Endometrial microvascular endothelial cells (primary cell): Measurements from ENCODE around the gene SH3PXD2B. TPM values are rescaled to one million over a fixed set of nuclear protein-coding genes. Genes with fewer than 3 reads are reported as not detected.
"Not testable (repeated sequence)": the region's sequence is repeated elsewhere in the genome, so short reads cannot be mapped to it uniquely, and the experiment has no call there.

Experiments used
- in situ Hi-C: cut with HindIII; loops from 2 replicates; pipeline ENCODE4 v1.10.0; 2017; ENCODE audit warnings: low sequenced_read_pairs, low pct_unique_long_range_greater_than_20kb; ENCODE audit errors: inconsistent ontology term
- total RNA-seq: library from RNA; depleted of rRNA; stranded (reverse); fragments of >200 nt; gene quantifications from one replicate; pipeline ENCODE4 v1.2.3, GENCODE V29; 2015; ENCODE audit errors: inconsistent ontology term

Gene SH3PXD2B
- total RNA-seq, 1 donor from 2014 or later = 16.5 TPM

DNA sequence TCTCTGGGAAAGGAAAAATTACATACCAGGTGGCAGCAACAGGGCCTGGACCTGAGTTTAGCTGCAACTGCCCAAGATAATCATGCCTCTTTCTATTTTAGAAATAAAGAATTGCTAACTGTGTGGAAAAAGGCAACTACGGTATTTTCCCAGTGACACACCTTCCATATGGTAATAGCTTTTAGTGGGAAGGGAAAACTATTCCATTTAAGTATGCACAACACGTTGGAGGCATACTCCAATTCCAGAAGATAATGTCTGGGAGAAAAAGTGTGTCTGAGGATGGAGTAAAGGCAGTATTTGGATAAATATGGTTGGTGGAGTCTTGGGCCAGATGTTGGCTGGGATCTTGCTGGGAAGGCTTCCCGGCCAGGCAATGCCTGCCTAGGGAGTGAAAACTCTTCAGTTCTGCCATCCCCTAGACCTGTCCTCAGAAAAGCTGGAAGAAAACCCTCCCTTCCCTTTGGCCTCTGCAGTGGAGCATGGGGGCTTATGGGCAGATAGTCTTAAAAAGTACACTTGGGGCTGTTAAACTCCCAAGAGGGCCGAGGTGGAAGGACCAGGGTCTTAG, 40.6 kb downstream of the SH3PXD2B start:
- in situ Hi-C loops = no loop called here

DNA sequence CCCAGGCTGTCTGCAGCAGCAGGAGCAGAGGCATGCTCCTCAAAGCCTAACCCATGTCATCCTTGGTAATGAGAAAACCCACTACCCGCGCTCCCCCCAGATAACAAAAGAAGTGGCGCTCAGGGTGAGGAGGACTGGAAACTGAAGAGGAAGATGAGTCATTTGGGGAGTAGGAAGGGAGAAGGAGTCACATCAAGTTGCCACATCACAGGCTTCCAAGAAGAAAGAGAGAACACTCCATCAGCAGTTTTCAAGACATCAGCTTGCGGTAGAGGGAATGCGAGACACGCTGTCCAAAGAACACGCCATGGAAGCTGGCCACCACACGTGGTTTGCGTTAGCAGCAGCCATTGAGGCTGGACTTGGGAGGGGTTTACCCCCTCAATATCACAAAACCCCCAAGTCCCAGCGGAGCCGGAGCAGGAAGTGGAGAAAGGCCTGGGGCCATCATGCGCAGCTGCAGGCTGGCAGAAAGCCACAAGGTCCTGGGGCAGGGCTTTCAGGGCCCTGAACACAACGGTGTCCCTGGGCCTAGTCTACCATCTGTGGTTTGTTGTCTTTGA, 41.5 kb downstream of the SH3PXD2B start:
- in situ Hi-C loops = no loop called here

DNA sequence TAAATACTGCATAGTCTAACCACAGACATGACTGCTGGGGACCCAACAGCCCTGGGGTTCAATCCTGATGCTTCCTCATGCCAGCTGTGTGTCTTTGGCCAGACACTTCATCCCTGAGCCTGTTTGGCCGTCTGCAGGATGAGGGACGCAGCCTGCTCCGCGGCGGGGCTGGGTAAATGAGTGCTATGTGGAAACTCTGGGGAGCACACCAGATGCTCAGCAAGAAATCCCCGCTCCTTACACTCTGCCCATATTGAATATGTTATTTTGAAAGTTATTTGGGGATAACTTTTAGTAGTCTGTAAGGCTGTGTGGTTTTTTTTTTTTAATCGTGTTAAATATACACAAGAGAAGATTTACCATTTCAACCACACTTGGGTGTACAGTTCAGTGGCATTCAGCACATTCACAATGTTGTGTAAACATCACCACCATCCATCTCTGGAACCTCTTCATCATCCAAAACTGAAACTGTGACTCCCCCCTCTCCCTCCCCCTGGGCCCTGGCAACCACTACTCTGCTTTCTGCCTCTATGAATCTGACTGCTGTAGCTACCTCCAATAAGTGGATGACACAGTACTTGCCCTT, 42.7 kb downstream of the SH3PXD2B start:
- in situ Hi-C loops = no loop called here

DNA sequence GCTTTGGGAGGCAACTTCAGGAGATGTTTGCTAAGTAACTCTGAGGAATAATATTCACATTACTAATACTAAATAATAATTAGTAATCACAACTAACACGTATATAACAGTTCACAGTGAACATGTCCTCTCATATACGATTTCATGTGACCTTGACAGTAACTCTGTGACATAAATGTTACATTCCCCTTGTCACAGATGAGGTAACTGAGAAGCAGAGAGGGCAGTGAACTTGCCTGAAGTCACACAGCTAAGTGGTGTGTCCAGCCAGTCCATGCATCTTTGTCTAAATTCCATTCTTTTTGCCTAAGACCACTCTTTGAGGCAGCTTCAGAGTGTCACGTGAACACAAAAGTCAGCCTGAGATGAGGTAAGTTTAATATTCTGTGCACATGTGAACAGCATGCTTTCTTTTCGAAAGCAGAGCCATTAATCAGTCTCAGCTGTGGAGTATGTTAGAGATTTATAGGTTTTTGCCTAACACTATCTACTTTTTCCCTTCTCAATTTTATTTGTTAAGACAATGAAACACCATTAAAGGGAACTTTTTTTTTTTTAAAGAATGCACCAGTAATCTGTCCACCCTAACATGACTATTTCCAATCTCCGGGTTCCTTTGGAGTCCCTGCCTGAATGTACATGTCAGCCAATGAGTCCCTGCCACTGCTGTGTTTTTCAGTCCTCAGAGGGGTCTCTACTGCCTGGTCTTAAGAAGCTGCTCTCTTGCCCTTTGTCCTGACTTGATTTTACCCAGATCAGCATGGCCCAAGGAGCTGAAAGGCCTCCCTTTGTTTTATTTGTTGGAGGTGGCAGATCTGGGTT, 43.5 kb downstream of the SH3PXD2B start:
- in situ Hi-C loops = no loop called here

DNA sequence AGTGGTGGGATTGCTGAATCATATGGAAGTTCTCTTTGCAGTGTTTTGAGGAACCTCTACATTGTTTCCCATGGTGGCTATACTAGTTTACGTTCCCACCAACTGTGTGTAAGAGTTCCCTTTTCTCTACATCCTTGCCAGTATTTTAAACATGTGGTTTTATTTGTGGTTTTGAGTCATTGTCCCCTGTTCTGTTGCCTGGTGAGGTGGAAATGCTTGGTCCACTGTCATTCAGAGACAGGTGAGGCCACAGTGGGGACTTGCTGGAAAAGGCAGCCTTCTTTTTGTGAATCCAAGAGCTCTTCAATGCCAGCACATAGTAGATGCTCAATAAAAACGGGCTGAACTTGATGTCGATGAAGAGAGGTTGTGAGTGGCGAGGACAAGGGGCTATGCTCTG, 44.2 kb downstream of the SH3PXD2B start:
- in situ Hi-C loops = no loop called here

DNA sequence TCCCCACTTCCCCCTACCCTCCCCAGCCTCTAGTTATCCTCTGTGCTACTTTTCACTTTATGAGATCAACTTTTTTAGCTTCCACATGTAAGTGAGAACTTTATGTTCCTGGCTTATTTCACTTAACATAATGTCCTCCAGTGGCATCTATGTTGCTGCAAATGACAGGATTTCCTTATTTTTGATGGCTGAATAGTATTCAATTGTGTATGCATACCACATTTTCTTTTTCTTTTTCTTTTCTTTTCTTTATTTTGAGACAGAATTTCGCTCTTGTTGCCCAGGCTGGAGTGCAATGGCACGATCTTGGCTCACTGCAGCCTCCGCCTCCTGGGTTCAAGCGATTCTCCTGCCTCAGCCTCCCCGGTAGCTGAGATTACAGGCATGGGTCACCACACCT, 44.8 kb downstream of the SH3PXD2B start:
- in situ Hi-C loops = not testable (repeated sequence)

DNA sequence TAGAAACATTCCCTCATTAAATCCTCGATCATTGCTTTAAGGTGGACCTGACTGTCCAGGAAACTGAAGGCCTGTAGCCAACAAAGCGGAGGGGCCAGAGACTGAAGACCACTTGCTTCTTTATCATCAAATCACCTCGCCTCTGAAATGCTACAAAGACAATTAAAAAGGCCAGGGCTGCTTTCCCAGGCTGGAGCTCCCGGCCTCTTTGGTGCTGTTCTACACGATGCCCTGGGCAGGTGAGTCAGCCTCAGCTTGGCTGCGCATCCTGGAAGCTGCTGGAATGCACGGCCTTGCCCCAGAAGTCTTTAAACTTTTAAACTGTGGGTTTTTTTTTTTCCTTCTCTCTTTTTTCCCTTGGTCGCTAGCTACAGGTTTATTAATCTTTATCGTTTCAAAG, 46.5 kb downstream of the SH3PXD2B start:
- in situ Hi-C loops = no loop called here

DNA sequence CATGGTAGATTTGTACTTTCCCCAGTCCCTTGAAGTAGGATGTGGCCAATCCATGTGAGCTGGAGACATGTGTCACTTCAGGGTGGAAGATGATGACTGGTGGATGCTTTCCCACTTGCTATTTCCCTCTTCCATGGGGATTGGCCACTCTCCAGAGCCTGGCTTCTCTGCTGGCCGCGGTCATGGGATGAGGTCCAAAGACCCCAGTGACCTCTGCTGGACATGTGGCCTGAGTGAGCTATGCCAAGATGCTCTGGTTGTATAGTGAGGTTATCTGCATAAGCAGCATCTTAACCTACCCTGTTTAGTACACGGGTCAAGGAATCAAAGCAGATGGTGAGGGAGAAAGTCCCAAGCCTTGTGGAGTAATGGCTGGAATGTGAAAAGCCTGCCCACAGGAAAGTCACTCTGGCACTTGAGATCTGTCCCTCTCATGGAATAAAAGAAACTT, 47.1 kb downstream of the SH3PXD2B start:
- in situ Hi-C loops = no loop called here

DNA sequence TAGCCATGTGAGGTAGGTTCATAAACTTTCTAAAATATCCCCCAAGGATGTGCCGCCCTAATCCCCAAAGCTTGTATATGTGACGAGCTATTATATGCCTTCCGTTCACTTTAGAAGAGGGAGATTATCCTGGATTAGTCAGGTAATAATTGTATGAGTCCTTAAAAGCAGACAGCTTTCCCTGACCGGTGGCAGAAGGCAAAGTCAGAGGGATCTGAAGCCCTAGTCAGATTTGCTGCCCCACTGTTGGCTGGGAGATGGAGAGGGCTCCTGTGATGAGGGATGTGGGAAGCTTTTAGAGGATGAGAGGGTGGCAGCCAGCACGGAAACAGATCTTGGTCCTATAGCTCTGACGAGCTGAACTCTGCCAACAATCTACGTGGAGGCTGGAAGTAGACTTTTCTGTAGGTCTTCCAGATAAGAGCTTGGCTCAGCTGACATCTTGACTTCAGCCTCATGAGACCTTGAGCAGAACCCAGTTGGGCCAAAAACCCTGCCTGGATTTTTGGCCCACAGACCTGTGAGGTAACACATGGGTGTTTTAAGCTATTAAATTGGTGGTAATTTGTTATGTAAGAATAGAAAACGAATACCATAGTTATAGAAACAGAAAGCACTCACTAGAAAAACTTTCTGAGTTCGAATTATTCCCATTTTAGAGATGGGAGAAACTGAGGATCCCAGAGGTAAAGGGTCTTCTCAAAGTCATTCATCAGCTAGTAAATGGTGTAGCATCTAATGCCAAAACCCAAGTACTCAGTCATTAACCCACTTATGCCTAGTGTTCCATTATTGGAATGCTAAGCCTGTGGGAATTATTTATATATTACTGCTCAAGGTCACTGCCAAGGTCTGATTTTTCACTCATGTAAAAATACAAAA, 48.9 kb downstream of the SH3PXD2B start:
- in situ Hi-C loops = no loop called here

DNA sequence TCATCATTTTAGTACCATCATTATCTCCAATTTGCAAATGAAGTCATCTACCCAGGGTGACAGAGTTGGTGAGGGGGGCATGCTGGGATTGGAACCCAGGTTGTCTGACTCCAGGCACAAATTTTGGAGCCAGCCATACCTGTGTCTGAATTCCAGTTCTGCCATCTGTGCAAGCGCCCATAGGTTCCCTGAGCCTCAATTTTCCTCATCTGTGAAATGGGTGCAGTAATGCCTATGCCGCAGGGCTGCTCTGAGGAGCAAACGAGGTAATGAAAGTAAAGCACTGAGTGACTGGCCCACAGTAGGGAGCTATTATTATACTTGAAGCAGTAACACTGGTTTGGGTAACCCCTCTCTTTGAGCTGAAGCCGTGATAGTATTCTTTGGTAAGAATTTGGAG, 49.6 kb downstream of the SH3PXD2B start:
- in situ Hi-C loops = no loop called here

DNA sequence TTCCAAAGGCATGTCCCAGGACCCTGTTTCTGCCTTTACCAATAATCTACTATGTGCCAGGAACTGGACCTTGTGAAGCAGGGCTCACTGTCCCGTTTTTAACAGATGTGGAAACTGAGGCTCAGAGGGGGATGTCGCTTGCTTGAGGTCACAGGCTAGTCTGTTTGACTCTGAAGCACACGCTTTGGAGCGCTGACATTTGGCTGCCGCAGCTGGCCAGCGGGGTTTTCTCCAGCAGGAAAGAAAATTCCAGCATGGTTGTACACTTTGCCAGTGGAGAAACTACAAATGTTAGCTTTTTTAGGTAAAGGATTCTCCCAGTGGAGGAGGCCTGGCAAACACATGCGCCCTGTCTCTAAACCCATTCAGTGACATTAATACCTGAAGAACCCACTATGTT, 50.5 kb downstream of the SH3PXD2B start:
- in situ Hi-C loops = no loop called here

DNA sequence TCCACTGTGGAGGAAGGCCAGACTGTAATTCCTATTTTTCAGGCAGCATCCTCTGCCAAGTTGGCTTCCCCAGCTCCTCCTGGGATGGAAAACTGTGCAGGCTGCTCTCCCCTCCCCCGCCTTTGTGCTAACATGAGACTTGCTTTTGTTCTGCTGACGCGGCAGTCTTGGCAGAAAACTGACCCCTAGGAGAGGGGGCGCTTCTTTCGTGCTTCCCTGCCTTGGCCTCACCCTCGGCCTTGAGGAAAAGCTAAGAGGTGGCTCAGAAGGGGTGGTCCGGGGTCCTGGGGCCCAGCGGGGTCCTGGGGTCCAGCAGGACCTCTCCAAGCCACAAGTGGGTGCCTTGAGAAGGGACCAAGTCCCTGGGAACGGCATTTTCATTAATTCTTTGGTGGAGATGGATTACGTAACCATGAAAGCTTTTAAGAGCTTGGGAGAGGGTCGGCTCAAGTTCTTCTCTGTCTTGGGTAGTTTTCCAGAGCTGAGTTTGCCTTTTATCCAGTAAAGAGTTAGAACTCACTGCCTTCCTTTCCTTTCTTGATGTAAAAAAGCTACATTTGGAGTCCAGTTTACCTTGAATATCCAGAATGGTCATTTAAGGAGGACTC, 51.0 kb downstream of the SH3PXD2B start:
- in situ Hi-C loops = no loop called here

DNA sequence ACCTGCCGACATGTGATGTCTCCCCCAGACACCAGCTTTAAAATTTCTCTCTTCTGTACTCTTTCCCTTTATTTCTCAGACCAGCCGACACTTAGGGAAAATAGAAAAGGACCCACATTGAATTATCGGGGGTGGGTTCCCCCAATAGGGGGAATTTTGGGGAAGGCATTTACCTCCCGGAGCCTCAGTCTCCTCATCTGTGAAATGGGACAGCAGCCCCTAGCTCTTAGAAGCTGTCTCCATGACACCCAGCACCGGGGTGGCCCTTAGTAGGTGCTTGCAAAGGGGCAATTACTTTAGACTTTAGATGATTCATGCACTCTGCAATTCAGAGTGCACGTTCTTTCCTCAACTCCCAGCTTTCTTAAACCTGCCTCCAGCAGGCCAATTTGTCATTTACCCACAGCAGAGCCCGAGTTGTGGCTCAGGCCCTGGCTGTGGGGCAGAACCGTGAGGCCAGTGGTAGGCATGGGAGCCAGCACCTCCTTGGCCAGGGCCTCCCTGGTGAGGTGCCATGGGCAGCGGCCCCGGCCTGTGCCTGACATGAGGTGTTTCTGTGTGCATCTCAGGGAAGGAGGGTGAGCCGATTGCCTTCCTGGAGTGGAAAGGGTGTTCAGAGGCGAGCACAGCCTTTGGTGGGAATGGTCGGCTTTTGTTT, 51.7 kb downstream of the SH3PXD2B start:
- in situ Hi-C loops = no loop called here

DNA sequence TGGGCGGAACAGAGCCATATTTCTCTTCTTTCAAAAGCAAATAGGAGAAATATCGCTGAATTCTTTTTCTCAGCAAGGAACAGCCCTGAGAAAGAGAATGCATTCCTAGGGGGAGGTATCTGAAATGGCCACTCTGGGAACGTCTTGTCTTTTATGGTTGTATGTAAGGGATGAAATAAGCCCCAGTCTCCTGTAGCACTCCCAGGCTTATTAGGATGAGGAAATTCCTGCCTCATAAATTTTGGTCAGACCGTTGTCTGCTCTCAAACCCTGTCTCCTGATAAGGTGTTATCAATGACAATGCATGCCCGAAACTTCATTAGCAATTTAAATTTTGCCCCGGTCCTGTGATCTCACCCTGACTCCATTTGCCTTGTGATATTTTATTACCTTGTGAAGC, 52.3 kb downstream of the SH3PXD2B start:
- in situ Hi-C loops = not testable (repeated sequence)

DNA sequence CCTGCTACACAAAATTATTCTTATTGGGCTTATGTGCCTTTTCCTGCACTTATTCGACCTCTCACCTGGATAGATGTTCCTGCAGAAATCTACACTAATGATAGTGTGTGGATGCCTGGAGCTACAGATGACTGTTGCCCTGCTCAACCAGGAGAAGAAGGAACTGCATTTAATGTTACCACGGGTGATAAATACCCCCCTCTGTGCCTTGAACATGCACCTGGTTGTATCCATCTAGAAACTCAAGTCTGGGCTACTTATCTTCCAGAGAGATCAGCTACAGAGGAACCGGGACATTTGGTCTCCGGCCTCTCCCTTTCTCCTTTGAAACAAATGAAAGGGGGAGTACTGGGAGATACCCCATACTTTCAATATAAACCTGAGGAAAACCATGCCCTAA, 54.5 kb downstream of the SH3PXD2B start:
- in situ Hi-C loops = no loop called here

DNA sequence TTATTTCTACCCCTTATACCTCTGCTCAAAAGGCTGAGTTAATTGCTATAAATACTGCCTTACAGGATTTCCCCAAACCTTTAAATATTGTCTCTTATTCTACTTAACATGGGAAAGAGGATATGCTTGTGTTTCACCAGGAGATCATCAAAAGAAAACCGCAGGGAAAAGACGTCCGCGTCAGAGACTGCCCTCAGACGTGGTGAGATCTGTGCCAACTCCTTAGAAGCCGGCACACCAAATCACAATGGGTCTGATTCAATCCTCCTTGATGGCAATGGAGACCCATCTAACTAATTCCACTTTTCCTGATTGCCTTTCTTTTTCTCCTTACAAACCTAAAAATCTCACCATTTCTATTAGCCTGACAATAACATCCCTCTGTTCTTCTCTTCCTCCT, 55.0 kb downstream of the SH3PXD2B start:
- in situ Hi-C loops = no loop called here

DNA sequence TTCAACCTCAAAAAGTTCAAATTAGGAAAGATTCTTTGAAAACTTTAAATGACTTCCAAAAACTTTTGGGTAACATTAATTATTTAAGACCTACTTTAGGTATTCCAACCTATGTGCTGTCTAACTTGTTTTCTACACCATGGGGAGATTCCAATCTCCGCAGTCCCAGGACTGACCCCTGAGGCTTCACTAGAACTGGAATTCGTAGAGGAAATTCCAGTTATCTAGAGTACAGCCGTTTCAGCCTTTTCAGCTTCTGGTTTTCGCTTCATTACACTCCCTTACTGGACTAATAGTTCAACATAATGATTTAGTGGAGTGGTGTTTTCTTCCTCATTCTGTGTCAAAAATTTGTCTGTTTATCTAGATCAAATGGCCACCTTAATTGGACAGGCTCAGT, 55.7 kb downstream of the SH3PXD2B start:
- in situ Hi-C loops = not testable (repeated sequence)

DNA sequence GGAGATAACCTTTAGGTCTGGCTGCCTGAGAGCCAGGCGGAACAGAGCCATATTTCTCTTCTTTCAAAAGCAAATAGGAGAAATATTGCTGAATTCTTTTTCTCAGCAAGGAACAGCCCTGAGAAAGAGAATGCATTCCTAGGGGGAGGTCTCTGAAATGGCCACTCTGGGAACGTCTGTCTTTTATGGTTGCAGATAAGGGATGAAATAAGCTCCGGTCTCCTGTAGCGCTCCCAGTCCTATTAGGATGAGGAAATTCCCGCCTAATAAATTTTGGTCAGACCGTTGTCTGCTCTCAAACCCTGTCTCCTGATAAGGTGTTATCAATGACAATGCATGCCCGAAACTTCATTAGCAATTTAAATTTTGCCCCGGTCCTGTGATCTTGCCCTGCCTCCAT, 57.3 kb downstream of the SH3PXD2B start:
- in situ Hi-C loops = not testable (repeated sequence)
